NOMO-1 (cell line): Measurements from ENCODE around the gene CHRNA3.
"Not testable (repeated sequence)": the region's sequence is repeated elsewhere in the genome, so short reads cannot be mapped to it uniquely, and the experiment has no call there.

ENCODE experiments used
- DNase-seq, 2 experiments: peaks; one replicate each; lab custom pipeline; 2025; ENCODE audit not compliant: unreplicated experiment in 2 of 2; lab: John Stamatoyannopoulos, UW

CHRNA3 gene

DNA sequence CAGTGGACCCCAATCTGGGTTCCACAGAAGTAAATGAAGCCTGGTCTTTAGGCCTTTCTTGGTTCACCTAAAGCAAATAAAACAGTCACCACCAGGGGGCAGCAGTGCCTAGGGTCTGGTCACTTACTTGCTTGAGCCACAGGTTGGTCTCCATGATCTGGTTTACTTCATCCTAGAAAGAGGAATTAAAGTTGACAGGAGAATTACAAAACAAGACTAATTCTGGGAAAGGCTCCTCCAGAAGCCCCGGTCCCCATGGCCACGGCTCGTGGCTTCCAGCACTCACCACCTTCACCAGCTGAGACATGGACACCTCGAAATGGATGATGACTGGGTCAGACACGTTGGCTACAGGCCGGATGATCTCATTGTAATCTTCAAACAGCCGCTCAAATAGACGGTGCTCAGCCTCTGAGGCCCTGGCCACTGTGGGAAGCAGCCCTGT, 2.3 kb downstream of the CHRNA3 start:
- DNase-seq, result peak; percentile 66 to 73

DNA sequence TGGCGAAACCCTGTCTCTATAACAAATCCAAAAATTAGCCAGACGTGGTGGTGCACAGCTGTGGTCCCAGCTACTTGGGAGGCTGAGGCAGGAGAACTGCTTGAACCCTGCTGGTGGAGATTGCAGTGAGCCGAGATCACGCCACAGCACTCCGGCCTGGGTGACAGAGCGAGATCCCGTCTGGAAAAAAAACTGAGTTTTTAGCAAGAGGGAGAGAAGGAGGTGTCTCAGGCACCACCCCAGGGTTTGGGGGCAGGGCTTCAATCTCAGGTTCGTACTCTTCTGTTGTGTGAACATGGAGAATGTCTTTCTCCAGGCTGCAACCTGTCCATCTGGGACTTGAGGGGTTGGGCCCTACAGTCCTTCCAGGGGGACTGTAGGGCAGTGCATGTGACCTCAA, 2.7 kb downstream of the CHRNA3 start:
- DNase-seq, result no peak

DNA sequence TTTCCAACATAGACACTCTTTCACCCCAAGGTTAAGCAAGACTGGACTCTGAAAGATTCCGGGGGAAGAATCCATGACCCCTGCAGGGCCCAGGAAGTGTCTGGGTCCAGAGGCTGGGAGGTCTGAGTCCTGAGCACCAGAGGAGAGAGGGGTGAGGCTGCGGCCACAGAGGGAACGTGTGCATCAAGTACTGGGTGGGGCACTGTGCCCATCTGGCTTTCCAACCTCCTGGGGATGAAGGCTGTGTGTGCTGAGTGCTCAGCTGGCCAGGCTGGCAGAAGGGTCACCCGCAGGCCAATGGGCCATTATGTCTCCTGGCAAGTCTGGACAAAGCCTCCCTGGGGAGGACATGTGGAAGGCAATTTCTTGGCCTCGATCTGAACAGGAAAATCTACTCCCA, 3.3 kb downstream of the CHRNA3 start:
- DNase-seq, result no peak

- DNase-seq, result no peak
These were observed 3.7 kb downstream of the CHRNA3 start for GRCh38 chr15:78617076-78617475.

DNA sequence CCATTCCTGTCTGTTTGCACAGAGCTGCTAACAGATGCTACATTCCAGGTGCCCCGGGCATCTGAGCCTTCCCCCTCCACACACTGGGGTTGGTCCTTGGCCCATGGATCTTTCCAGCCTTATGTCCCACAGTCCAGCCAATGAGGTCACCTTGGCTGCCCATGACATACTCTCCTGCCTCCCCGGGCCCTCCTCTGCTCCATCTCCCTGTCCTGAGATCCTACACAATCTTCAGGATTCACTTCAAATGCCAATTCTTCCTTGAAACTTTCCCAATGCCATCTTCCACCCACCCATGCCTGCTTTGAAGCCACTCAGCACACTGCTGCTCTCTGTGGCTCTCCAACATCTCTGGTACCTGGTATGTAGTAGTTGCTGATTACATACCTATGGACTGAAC, 4.3 kb downstream of the CHRNA3 start:
- DNase-seq, result no peak

GRCh38 chr15:78615151-78615589, 5.6 kb downstream of the CHRNA3 start:
- no peak for DNase-seq

DNA sequence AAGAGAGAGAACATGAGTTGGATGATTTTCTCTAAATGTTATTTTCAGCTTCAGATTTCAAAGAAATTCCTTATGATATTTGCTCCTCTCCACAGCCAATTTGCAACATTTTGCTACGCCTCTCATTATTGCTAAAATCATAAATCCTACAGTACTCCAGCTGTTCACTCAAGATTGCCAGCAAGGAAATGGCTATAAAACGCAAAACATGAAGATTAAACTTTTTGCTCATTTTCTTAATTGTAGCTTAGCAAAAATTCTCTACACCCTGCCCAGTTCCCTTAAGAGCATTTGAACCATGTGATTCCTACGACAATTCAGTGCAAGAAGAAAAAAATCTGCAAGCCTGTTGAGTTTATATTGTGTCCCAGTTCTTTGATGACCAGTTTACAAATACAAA, 6.8 kb downstream of the CHRNA3 start:
- no peak for DNase-seq

DNA sequence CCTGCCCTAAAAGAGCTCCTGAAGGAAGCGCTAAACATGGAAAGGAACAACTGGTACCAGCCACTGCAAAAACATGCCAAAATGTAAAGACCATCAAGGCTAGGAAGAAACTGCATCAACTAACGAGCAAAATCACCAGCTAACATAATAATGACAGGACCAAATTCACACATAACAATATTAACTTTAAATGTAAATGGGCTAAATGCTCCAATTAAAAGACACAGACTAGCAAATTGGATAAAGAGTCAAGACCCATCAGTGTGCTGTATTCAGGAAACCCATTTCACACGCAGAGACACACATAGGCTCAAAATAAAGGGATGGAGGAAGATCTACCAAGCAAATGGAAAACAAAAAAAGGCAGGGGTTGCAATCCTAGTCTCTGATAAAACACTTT, 11.2 kb downstream of the CHRNA3 start:
- DNase-seq, result not testable (repeated sequence)

DNA sequence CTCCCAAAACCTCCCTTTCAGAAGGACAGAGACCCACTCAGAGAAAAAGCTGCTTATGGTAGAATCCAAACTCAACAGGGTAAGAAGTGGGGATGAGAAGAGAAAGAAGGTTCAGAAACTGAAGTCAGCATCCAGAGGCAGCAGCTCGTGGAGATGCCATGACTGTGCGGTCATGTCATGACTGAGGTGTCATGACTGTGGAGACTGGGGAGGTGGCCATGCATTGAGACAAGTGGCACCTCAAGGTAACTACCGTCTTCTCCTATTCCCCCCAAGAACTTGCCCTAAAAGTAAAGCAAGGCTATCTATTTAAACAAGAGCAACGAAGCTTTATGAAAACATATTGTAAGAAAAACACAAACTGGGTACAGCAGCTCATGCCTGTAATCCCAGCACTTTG, 15.1 kb downstream of the CHRNA3 start:
- DNase-seq, result no peak

DNA sequence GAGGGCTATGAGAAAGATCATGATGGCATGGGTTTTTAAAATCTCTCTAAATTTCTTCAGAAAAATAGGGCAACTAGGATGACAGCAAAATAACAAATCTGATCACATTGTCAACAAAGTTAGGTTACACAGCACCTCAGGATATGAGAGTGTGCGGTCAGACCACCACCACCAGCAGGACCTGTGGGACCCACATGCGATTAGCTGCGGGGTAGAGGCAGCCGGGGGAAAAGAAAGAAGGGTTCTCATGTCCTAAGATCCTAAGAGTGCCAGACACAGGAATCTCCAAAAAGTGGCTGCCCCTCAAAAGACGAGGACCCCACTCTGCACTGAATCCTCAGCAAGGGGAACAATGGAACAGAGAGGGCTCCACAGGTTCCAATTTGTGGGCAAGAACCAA, 15.6 kb downstream of the CHRNA3 start:
- no peak for DNase-seq

DNA sequence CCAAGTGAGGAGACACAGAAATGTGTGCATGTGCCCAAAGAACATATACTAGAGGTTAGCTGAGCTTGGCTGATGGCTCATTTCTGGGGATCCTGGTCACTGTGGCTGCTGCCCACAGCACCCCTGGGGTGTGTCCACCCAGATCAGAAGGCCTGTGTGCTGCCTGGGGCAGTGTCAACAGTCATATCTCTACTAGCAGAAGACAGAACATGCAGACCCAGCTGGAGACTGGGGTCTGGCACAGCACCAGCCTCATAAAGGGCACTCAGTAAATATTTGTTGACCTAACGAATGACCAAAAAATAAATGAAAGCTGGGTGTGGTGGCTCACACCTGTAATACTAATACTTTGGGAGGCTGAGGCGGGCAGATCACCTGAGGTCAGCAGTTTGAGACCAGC, 16.4 kb downstream of the CHRNA3 start:
- no peak for DNase-seq

DNA sequence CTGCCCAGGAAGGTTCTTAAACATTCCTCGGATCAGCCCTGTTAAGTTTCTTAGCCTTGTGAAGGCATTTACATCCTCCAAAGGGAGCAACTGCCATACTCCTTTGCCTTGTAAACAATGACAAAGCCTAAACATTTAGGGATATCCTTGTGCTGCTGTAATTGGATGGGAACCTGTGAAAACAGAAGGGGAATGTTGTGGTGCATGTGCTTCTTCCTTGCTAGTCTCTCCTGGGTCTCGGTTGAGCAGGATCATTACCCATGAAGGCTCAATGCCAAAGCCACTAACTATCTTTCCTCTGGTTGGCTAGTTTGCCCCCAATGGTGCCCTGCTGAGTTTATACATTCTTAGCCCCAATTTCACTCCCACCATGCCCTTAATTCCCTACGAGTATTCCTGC, 17.3 kb downstream of the CHRNA3 start:
- no peak for DNase-seq

DNA sequence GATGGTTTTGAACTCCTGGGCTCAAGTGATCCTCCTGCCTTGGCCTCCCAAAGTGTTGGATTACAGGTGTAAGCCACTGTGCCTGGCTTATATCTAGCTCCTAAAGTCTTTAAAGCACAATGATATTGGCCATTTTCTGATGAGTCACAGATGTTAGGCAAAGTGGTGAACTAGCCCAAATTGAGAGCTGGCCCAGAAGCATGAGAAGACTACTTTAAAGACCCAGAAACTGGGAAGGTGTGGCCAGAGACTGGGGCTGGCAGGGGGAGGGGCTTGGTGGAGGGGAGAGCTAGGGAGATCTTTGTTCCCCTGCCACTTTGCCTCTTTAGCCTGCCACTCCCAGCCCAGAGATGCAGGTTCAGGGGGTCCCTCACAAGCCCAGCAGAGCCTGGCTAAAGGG, 21.6 kb downstream of the CHRNA3 start:
- DNase-seq, result no peak

- DNase-seq, result no peak
These were observed 22.4 kb downstream of the CHRNA3 start for GRCh38 chr15:78598348-78598747.

- no peak for DNase-seq
These were observed 23.2 kb downstream of the CHRNA3 start for GRCh38 chr15:78597583-78597982.

GRCh38 chr15:78574944-78575343, 45.9 kb downstream of the CHRNA3 start:
- DNase-seq, result no peak

DNA sequence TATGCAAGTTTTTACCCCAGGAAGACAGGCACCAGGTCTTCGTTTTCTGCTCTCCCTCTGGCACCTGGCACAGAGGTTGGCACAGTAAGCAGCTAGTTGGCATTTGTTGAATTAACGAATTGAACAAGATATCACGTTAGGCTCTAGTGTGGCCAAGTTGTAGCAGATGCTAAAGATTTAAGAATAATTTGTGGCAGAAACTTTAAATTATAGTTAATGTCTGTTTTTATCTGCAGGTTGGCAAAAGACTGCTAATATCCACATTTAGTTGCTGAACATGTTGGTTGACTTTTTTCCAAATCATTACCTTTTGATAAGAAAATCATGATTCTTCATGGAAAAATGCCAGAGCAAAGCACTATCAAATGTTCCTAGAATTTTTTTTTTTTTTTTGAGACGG, 47.4 kb downstream of the CHRNA3 start:
- DNase-seq, result no peak

DNA sequence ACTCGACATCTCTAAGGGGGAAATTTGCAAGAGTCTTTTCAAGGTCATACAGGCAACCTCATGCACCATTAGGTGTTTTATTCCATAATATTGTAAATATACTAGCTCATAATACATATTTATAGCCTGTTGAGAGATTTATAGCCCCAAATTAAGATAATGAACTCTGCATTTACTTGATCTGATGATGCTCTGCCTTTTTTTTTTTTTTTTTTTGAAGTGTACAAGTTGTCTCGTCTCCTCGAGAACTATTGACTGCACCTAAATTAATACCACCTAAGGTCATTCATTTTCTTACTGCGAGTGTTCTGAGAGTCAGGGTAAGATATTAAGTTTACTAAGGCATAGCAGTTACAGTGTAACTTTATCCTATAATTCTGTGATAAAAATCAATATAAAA, 49.4 kb downstream of the CHRNA3 start:
- DNase-seq, result no peak

GRCh38 chr15:78570710-78571109, 50.1 kb downstream of the CHRNA3 start:
- no peak for DNase-seq

- DNase-seq, result no peak
These were observed 53.3 kb downstream of the CHRNA3 start for GRCh38 chr15:78567531-78567930.

GRCh38 chr15:78565951-78566774, 54.6 kb downstream of the CHRNA3 start:
- DNase-seq, result peak in 1 of 2 experiments; percentile 35

GRCh38 chr15:78565097-78565950, 55.5 kb downstream of the CHRNA3 start, which contains the start of gene CHRNA5:
TSS of gene CHRNA5 (plus strand) at chr15:78565520. CDS start at chr15:78565720, 200 bp downstream.
- peak; percentile 42 to 65 for DNase-seq
